KOPT-K1 (cell line): ENCODE measurements around the gene FSIP2.
"Not testable (repeated sequence)": the region's sequence is repeated elsewhere in the genome, so short reads cannot be mapped to it uniquely, and the experiment has no call there.

ENCODE experiments used
- H3K27ac ChIP-seq: fragments of 200-600 bp; sonication (generic); 2 replicates; pipeline ENCODE4 v1.5.1; 2016; ENCODE audit warnings: antibody characterized with exemption, mild to moderate bottlenecking, low read depth, low read length; ENCODE audit not compliant: poor library complexity, severe bottlenecking
- H3K36me3 ChIP-seq: fragments of 200-600 bp; sonication (generic); 2 replicates; pipeline ENCODE4 v1.5.1; 2017; ENCODE audit warnings: antibody characterized with exemption, mild to moderate bottlenecking, low read length, moderate library complexity; ENCODE audit not compliant: insufficient read depth
- H3K9me3 ChIP-seq: fragments of 200-600 bp; sonication (generic); 2 replicates; pipeline ENCODE4 v1.5.1; 2017; ENCODE audit warnings: antibody characterized with exemption, low read length, mild to moderate bottlenecking; ENCODE audit not compliant: insufficient read depth, poor library complexity, severe bottlenecking

The FSIP2 gene

GRCh38 chr2:185835974-185836373, 97.4 kb downstream of the FSIP2 start:
- no peaks in the 10 kb centered on the region for H3K36me3 ChIP-seq
- H3K27ac ChIP-seq: no peak overlapping the region
- no peaks in the 10 kb centered on the region for H3K9me3 ChIP-seq

DNA sequence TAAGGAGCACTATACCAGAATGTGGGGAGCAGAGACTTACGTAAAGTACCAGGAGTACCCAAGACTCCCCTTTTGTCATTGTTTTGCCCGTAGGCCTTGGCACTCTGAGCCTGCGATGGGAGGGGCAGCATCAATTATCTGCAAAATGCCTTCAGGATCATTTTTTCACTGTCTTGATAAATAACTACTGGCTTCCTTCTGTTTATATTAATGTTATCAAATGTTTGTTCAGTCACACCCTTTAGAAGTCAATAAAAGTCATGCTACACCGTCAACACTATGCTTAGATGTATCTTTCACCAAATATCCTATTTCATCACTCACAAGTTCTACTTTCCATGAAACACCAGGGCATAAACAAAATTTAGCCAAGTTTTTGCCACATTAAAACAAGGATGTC, 116.3 kb downstream of the FSIP2 start:
- Histone ChIP-seq H3K9me3 (no peaks in the 10 kb centered on the region), H3K36me3 (no peaks in the 10 kb centered on the region), H3K27ac (no peak overlapping the region)

- Histone ChIP-seq H3K36me3 (no peaks in the 10 kb centered on the region), H3K27ac (no peak overlapping the region), H3K9me3 (no peaks in the 10 kb centered on the region)
Measured at GRCh38 chr2:185857691-185858090, 119.1 kb downstream of the FSIP2 start.

GRCh38 chr2:185859506-185859905, 120.9 kb downstream of the FSIP2 start:
- H3K27ac ChIP-seq: no peak overlapping the region

DNA sequence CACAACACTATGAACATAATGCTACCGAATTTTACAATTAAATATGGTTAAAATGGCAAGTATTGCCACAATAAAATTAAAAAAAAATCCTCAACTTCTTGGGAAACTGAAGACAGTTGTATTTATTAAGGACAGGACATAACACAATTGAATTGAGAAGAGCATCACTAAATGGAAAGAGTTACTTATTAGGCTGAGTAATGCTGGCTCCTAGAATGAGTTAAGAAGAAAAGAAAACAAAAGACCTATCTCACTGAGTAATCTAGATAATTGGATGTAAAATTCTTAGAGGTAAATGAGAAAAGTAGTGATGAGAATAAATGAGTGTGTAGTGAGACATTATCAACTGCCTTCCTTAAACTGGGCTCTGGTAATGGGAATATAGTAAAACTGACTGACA, 121.7 kb downstream of the FSIP2 start:
- Histone ChIP-seq H3K36me3 (no peaks in the 10 kb centered on the region), H3K27ac (no peak overlapping the region), H3K9me3 (no peaks in the 10 kb centered on the region)

More at GRCh38 chr2:185859506-185859905, 120.9 kb downstream of the FSIP2 start:
- no peaks in the 10 kb centered on the region for H3K36me3 ChIP-seq
- no peaks in the 10 kb centered on the region for H3K9me3 ChIP-seq

DNA sequence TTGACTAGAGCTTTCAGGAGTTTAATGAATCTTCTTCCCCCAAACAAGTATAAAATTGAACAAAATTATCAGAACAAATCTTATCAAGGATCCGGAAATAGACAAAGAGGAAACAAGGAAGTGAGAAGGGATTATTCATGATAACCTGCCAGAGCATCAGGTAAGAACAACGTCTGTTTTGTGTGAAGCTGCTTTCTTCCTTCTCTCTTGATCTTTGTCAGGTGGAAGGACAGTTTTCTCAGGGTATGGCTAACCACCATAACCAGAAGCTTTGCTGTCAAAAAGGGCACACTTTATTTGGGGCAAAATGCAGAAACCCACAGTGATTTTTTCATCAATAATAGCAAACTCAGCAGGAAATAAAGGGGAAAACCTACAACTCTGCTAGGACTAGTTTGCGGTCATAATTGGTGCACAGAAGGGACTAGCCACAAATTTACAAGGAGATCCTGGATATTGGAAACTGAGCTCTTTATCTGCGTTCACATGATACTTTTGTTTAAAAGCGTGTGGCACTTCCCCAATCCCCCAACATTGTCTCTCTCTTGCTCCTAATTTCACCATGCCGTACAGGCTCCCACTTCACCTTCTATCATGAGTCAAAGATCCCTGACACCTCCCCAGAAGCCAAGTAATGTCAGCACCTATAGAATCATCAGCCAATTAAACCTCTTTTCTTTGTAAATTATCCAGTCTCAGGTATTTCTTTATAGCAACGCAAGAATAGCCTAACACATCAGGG, 124.2 kb downstream of the FSIP2 start:
- Histone ChIP-seq H3K27ac (no peak overlapping the region), H3K9me3 (no peaks in the 10 kb centered on the region), H3K36me3 (no peaks in the 10 kb centered on the region)

DNA sequence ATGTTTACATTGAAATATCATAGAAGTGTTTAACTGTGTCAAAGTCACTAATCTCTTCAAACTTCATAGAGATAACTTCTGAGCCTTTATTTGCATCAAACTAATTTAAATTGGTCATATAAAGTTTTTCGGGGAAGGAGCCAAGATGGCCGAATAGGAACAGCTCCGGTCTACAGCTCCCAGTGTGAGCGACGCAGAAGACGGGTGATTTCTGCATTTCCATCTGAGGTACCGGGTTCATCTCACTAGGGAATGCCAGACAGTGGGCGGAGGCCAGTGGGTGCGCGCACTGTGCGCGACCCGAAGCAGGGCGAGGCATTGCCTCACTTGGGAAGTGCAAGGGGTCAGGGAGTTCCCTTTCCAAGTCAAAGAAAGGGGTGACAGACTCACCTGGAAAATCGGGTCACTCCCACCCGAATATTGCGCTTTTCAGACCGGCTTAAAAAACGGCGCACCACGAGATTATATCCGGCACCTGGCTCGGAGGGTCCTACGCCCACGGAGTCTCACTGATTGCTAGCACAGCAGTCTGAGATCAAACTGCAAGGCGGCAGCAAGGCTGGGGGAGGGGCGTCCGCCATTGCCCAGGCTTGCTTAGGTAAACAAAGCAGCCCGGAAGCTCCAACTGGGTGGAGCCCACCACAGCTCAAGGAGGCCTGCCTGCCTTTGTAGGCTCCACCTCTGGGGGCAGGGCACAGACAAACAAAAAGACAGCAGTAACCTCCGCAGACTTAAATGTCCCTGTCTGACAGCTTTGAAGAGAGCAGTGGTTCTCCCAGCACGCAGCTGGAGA, 126.1 kb downstream of the FSIP2 start:
- not testable (repeated sequence) for H3K9me3 ChIP-seq, H3K27ac ChIP-seq, H3K36me3 ChIP-seq

GRCh38 chr2:185875136-185875931, 136.7 kb downstream of the FSIP2 start:
- Histone ChIP-seq H3K36me3 (no peaks in the 10 kb centered on the region), H3K9me3 (no peaks in the 10 kb centered on the region), H3K27ac (no peak overlapping the region)

DNA sequence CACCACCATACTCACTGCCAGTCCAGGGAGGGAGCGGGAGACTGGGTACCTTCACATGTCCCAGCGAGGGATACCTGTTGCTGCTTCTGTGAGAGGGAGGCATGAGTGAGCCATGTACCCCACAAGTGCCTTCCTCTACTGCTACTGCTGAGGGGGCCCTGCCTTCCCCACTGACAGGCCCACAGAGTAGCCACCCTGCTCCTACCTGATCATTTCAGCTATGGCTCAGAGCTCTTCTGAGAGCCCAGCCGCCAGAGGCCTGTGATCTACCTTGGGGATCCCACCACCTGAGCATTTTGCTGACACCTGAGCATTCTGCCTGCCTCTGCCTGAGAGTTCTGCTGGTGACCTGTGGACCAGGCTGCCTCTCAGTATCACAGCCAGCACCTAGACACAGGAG, 137.6 kb downstream of the FSIP2 start:
- H3K9me3 ChIP-seq: no peaks in the 10 kb centered on the region
- no peak overlapping the region for H3K27ac ChIP-seq
- no peaks in the 10 kb centered on the region for H3K36me3 ChIP-seq

- Histone ChIP-seq H3K36me3 (no peaks in the 10 kb centered on the region), H3K27ac (no peak overlapping the region), H3K9me3 (no peaks in the 10 kb centered on the region)
Measured at GRCh38 chr2:185880396-185880795, 141.8 kb downstream of the FSIP2 start.
